CD14-positive monocyte (primary cell): ENCODE results near the gene DTNBP1. TPM values are rescaled to one million over a fixed set of nuclear protein-coding genes. Genes with fewer than 3 reads are reported as not detected.

Experiments
- DNase-seq, 3 donors: peaks; one replicate each; pipeline ENCODE4 v3.0.0-alpha.2; 2011 to 2022
- H2AFZ ChIP-seq: 2 replicates; pipeline ENCODE4 v1.6.0; 2012; ENCODE audit warnings: mild to moderate bottlenecking, low read depth, low read length, inconsistent platforms; ENCODE audit not compliant: insufficient read depth, poor library complexity, severe bottlenecking
- H3K27ac ChIP-seq, 2 donors: 1 replicate in 1 of 2; 2 replicates in 1 of 2; pipeline ENCODE4 v1.5.1; 2012 to 2013; ENCODE audit warnings: low read length in 2 of 2, control low read depth in 1 of 2, inconsistent platforms in 1 of 2, low read depth in 1 of 2, mild to moderate bottlenecking in 1 of 2
- H3K27me3 ChIP-seq, 2 donors: one replicate each; pipeline versions ENCODE4 v1.6.0 to v1.6.1; 2011 to 2013; ENCODE audit warnings: low read length in 2 of 2; ENCODE audit not compliant: control insufficient read depth in 2 of 2, insufficient read depth in 2 of 2
- H3K36me3 ChIP-seq, 2 donors: replicated peaks in 1 of 2; 1 replicate in 1 of 2; 2 replicates in 1 of 2; pipeline versions ENCODE4 v1.5.1 to v1.6.1; 2012 to 2013; ENCODE audit warnings: low read length in 2 of 2, control low read depth in 1 of 2, inconsistent platforms in 1 of 2, mild to moderate bottlenecking in 1 of 2; ENCODE audit not compliant: insufficient read depth in 2 of 2, control insufficient read depth in 1 of 2
- H3K4me1 ChIP-seq, 2 donors: 1 replicate in 1 of 2; 2 replicates in 1 of 2; pipeline versions ENCODE4 v1.5.1 to v1.6.1; 2012 to 2013; ENCODE audit warnings: low read length in 2 of 2, control low read depth in 1 of 2, inconsistent platforms in 1 of 2, mild to moderate bottlenecking in 1 of 2, moderate library complexity in 1 of 2; ENCODE audit not compliant: insufficient read depth in 2 of 2, control insufficient read depth in 1 of 2
- H3K4me2 ChIP-seq: replicated peaks from 2 replicates; pipeline ENCODE3; 2012; ENCODE audit warnings: low read length, moderate library complexity, mild to moderate bottlenecking; ENCODE audit not compliant: poor library complexity, severe bottlenecking; ENCODE audit errors: extremely low read depth
- H3K4me3 ChIP-seq, 3 experiments: fragments of 200-600 bp in 1 of 3; sonication (generic) in 1 of 3; replicated peaks in 1 of 3; 1 replicate in 2 of 3; 2 replicates in 1 of 3; pipeline ENCODE4 v1.5.1; 2011 to 2013; ENCODE audit warnings: low read length in 3 of 3, mild to moderate bottlenecking in 3 of 3, control low read depth in 2 of 3, low read depth in 2 of 3, inconsistent platforms in 1 of 3, moderate library complexity in 1 of 3
- H3K79me2 ChIP-seq: 2 replicates; pipeline ENCODE4 v1.6.0; 2012; ENCODE audit warnings: mild to moderate bottlenecking, control low read depth, inconsistent platforms, low read length, moderate library complexity; ENCODE audit not compliant: insufficient read depth
- H3K9ac ChIP-seq: 2 replicates; pipeline ENCODE4 v1.6.0; 2017; ENCODE audit warnings: low read length, mild to moderate bottlenecking; ENCODE audit not compliant: insufficient read depth, poor library complexity, severe bottlenecking
- H3K9me3 ChIP-seq, 2 donors: replicated peaks in 1 of 2; 1 replicate in 1 of 2; 2 replicates in 1 of 2; pipeline versions ENCODE4 v1.5.1 to v1.6.1; 2012 to 2013; ENCODE audit warnings: low read length in 2 of 2, control low read depth in 1 of 2; ENCODE audit not compliant: control insufficient read depth in 1 of 2, insufficient read depth in 1 of 2
- H4K20me1 ChIP-seq: 2 replicates; pipeline ENCODE4 v1.6.0; 2012; ENCODE audit warnings: mild to moderate bottlenecking, low read length, control low read depth, moderate library complexity; ENCODE audit not compliant: insufficient read depth
- H3K27ac Mint-ChIP-seq, 7 donors: one replicate each; pipeline ENCODE4 v1.8.0; 2020; ENCODE audit warnings: mild to moderate bottlenecking in 7 of 7, mixed read lengths in 7 of 7, moderate library complexity in 6 of 7, inconsistent platforms in 2 of 7
- H3K27me3 Mint-ChIP-seq, 3 donors: one replicate each; pipeline ENCODE4 v1.8.0; 2021 to 2022; ENCODE audit warnings: low read depth in 3 of 3, mild to moderate bottlenecking in 3 of 3, mixed read lengths in 3 of 3, moderate library complexity in 3 of 3, inconsistent platforms in 1 of 3
- H3K36me3 Mint-ChIP-seq, 2 donors: one replicate each; pipeline ENCODE4 v1.8.0; 2020; ENCODE audit warnings: mixed read lengths in 2 of 2, inconsistent platforms in 1 of 2, mild to moderate bottlenecking in 1 of 2
- H3K4me1 Mint-ChIP-seq: one replicate; pipeline ENCODE4 v1.8.0; 2020; ENCODE audit warnings: mild to moderate bottlenecking, mixed read lengths
- H3K4me3 Mint-ChIP-seq, 2 donors: one replicate each; pipeline ENCODE4 v1.8.0; 2020; ENCODE audit warnings: mild to moderate bottlenecking in 2 of 2, mixed read lengths in 2 of 2, moderate library complexity in 1 of 2
- H3K9me3 Mint-ChIP-seq, 7 donors: one replicate each; pipeline ENCODE4 v1.8.0; 2020 to 2022; ENCODE audit warnings: mixed read lengths in 7 of 7, mild to moderate bottlenecking in 6 of 7, moderate library complexity in 6 of 7, inconsistent platforms in 2 of 7
- WGBS: methylation state at CpG from one replicate; pipeline ENCODE4 v1.1.5; 2013; ENCODE audit warnings: missing lambda C conversion rate; ENCODE audit not compliant: insufficient coverage; 5-methylcytosine and 5-hydroxymethylcytosine counted together
- intact Hi-C, 2 donors: fragments of 100-400 bp; cut with micrococcal nuclease; formaldehyde crosslinking; loops; one replicate each; pipeline versions ENCODE4 v1.15.0 to v1.15.1; 2023
- polyA plus RNA-seq, 3 donors: library from polyadenylated mRNA; depleted of rRNA in 1 of 3; unstranded in 2 of 3; stranded (reverse) in 1 of 3; fragments of 300-500 nt in 2 of 3; fragments of >200 nt in 1 of 3; fragmentation: Illumina TruSeq in 2 of 3; gene quantifications; 1 replicate in 2 of 3; 2 replicates in 1 of 3; pipeline ENCODE4 v1.2.3, GENCODE V29; 2012 to 2021
- TF ChIP-seq, protein P1 (sequence below): fragments of 200-600 bp; IDR thresholded peaks from one replicate; pipeline ENCODE4 v1.8.0; 2022; ENCODE audit warnings: antibody characterized with exemption, mild to moderate bottlenecking

Gene DTNBP1
- polyA plus RNA-seq, 3 donors = 19.7 to 26.9 (median 20.5) TPM

DNA sequence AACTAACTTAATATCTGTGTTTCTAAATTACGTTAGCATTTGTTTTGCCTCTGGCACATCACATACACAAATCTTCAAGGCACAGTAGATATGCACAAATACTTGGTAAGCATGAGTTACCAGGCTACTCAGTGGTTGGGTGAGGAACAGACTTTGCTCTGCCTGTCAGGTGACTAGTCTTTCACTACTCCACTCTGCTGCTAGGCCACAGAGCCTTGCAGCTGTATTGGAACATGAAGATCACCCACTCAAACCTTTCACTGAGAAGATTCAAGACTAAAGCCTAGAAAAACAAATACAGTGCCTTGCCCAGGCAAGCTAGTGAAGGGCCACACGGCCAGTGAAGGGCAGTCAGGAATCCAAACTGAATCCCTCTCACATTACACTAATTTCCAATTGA lies 47.0 kb downstream of the DTNBP1 start:
- Histone ChIP-seq H3K4me2 (no peak overlapping the region), H3K27me3 (no peaks in the 10 kb centered on the region), H3K9me3 (no peaks in the 10 kb centered on the region), H3K9ac (no peak overlapping the region), H3K27ac (peak overlapping the region in 1 of 2 donors; percentile 54), H3K36me3 (peaks cover 7 to 40% of the 10 kb centered on the region in 2 donors), H4K20me1 (peaks cover 8% of the 10 kb centered on the region), H2AFZ (no peak overlapping the region), H3K79me2 (peaks cover 58% of the 10 kb centered on the region), H3K4me1 (peaks cover 9 to 15% of the 10 kb centered on the region in 2 donors), H3K4me3 (no peak overlapping the region)
- Mint-ChIP-seq H3K9me3 (peaks cover 0 to 2% (median 0%) of the 10 kb centered on the region in 7 donors), H3K27me3 (no peaks in the 10 kb centered on the region), H3K4me3 (no peak overlapping the region), H3K36me3 (peaks cover 35 to 43% of the 10 kb centered on the region in 2 donors), H3K4me1 (peaks cover 26% of the 10 kb centered on the region), H3K27ac (peak overlapping the region in 2 of 7 donors; percentile 61 to 89)
- WGBS = no CpG with 5 or more reads among the region's 2 CpGs
- TF ChIP-seq, protein P1, sequence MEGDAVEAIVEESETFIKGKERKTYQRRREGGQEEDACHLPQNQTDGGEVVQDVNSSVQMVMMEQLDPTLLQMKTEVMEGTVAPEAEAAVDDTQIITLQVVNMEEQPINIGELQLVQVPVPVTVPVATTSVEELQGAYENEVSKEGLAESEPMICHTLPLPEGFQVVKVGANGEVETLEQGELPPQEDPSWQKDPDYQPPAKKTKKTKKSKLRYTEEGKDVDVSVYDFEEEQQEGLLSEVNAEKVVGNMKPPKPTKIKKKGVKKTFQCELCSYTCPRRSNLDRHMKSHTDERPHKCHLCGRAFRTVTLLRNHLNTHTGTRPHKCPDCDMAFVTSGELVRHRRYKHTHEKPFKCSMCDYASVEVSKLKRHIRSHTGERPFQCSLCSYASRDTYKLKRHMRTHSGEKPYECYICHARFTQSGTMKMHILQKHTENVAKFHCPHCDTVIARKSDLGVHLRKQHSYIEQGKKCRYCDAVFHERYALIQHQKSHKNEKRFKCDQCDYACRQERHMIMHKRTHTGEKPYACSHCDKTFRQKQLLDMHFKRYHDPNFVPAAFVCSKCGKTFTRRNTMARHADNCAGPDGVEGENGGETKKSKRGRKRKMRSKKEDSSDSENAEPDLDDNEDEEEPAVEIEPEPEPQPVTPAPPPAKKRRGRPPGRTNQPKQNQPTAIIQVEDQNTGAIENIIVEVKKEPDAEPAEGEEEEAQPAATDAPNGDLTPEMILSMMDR = no peak
- DNase-seq = no peak
- intact Hi-C loops = no loop called here

DNA sequence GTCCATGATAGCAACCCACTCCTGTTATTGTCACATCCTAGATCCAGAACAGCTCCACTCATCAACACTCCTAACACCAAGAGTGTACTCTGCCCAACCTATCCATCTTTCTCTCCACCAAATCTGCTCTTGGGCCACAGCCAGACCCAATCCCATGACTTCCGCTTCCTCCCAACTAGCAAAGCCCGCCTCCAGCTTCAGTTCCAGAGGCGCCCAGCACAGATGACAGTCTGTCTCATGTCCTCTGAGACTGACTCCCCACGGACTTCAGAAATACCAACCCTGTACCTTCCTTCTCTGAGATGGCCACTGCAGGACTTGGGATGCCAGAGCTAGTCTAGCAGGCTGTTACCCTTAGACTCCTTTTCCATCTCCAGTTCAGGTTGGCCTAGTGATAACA lies 48.6 kb downstream of the DTNBP1 start:
- Mint-ChIP-seq H3K27ac (peak overlapping the region; percentile 43 to 96 (median 87)), H3K36me3 (peaks cover 43 to 56% of the 10 kb centered on the region in 2 donors), H3K27me3 (no peaks in the 10 kb centered on the region), H3K9me3 (peaks cover 0 to 2% (median 0%) of the 10 kb centered on the region in 7 donors), H3K4me1 (peaks cover 26% of the 10 kb centered on the region), H3K4me3 (no peak overlapping the region)
- DNase-seq = no peak
- 89% methylated on average over 4 of the region's 4 CpGs for WGBS
- Histone ChIP-seq H3K9me3 (no peaks in the 10 kb centered on the region), H2AFZ (no peak overlapping the region), H3K36me3 (peaks cover 19 to 55% of the 10 kb centered on the region in 2 donors), H3K9ac (no peak overlapping the region), H4K20me1 (peaks cover 8% of the 10 kb centered on the region), H3K79me2 (peaks cover 44% of the 10 kb centered on the region), H3K27ac (peak overlapping the region in 1 of 2 donors; percentile 64), H3K27me3 (no peaks in the 10 kb centered on the region), H3K4me3 (no peak overlapping the region), H3K4me1 (peaks cover 9 to 15% of the 10 kb centered on the region in 2 donors), H3K4me2 (no peak overlapping the region)
- TF ChIP-seq, protein P1 = no peak
- intact Hi-C loops = no loop called here
